Measurements from ENCODE around the gene FDXR.
A peak's percentile ranks its signal among the peaks of the same experiment; 100 is the strongest.

The FDXR gene

DNA sequence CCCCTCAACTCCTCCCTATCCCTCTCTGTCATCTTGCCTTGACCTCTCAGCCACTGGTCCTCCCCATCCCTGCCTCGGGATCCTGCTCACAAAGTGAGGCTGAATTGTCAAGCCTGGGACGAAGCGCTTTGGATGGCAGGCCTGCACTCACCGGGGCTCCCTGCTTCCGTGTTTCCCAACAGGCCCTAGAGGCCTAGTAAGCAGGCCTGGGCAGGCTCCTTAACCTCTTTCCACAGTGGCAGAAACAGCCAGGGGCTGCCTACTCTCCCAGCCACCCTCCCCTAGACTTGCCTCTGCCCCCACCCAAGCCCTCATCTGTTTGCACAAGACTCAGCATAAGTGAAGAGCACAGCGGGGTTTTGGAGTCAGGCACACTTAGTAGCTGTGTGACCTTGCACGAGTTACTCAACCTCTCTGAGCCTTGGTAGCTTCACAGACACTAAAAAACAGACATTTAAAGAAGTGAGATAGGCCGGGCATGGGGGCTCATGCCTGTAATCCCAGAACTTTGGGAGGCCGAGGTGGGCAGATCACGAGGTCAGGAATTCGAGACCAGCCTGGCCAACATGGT is 25.7 kb upstream of the FDXR start:
- Histone ChIP-seq H3K36me3 (ENCODE audit: control insufficient read depth, insufficient read depth, low read length) (no peaks in the 10 kb centered on the region), H3K27ac (ENCODE audit: low read depth, low read length) (no peak overlapping the region), H3K27me3 (ENCODE audit: control insufficient read depth, insufficient read depth, low read length) (peaks cover 42% of the 10 kb centered on the region), H3K4me3 (ENCODE audit: low read depth, low read length) (no peak overlapping the region), H3K4me1 (ENCODE audit: control insufficient read depth, insufficient read depth, low read length) (peaks cover 4% of the 10 kb centered on the region), H3K9me3 (ENCODE audit: control insufficient read depth, insufficient read depth, low read depth, low read length) (no peaks in the 10 kb centered on the region), H3K9ac (ENCODE audit: low read length) (no peak overlapping the region)

DNA sequence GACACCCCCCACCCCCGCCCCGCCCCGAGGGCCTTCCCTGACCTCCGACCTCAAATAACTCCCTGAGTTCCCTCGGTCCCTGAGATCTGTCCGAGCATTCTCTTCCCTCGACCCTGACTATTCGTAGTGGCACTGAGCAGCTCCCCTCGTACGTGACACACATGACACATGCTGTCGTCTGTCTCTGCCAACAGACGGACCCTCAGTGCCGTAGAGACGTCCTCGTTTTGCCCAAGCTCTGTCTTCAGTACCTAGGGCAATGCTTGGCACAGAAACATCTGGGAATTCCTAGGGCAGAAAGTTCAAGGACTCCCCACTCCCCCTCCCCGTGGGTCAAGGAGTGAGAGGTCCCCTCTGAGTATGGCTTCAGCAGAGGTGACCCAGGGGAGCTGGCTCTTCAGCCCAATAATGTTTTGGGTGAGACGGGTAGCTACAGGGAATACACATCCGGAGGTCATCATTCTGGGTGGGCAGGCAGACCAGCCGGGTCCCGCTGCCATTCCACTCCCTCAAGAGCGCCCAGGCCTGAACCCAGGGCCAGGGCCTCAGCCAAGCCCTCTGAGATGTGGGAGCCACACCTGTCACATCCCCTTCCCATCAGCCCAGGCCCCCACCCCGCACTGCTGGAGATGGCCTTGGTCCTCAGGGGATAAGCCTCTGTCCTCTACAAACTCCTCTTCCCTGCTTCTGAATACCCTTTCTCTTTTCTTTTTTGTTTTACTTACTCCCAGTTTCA is 21.3 kb upstream of the FDXR start:
- peaks cover 65% of the 10 kb centered on the region for H3K27me3 ChIP-seq (ENCODE audit: control insufficient read depth, insufficient read depth, low read length)
- H3K4me1 ChIP-seq (ENCODE audit: control insufficient read depth, insufficient read depth, low read length): peaks cover 4% of the 10 kb centered on the region
- no peak overlapping the region for H3K27ac ChIP-seq (ENCODE audit: low read depth, low read length)
- no peaks in the 10 kb centered on the region for H3K9me3 ChIP-seq (ENCODE audit: control insufficient read depth, insufficient read depth, low read depth, low read length)
- H3K9ac ChIP-seq (ENCODE audit: low read length): no peak overlapping the region
- H3K4me3 ChIP-seq (ENCODE audit: low read depth, low read length): peak overlapping the region; percentile 85
- H3K36me3 ChIP-seq (ENCODE audit: control insufficient read depth, insufficient read depth, low read length): no peaks in the 10 kb centered on the region

DNA sequence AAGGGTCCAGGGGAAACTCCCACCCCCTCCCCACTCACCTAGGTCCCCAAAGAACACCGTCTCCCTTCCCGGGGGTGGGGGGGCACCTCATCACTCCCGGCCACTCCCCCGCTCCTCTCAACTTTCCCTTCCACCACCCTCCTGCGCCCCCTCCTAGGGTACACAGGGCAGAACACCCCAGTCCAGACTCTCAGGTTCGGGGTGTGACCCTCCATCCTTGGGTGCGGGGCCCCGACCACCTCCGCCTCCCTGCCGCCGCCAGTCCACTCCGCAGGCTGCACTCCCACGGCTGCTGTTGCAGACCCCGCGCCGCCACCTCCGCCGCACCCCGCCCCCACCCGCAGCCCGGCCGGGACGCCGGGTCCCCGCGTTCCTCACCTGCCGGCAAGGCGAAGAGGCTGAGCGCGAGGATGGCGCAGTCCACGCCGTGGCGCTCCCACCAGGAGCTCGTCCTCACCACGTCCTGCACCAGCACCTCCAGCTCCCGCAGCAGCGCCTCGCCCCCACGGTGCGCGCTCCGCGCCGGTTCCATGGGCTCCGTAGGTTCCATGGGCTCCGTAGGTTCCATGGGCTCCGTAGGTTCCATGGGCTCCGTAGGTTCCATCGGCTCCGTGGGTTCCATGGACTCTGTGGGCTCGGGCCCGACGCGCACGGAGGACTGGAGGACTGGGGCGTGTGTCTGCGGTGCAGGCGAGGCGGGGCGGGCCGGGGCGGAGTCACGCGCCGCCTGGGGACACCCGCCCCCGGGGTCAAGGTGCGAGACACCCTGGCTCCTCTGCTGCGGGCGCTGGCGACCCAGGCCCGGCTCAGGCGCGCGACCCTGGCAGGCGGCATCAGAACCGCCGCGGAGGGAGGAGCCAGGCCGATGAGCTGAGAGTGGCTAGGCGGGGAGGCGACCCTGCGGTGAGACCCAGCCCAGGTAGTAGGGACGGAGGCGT is 20.4 kb upstream of the FDXR start, which contains the start of gene FADS6:
Gene FADS6 (minus strand): TSS at position 660 of the 938 bp plus-strand sequence. CDS start 38 bp downstream, at position 622.
- Histone ChIP-seq H3K36me3 (ENCODE audit: control insufficient read depth, insufficient read depth, low read length) (no peaks in the 10 kb centered on the region), H3K27me3 (ENCODE audit: control insufficient read depth, insufficient read depth, low read length) (peaks cover 68% of the 10 kb centered on the region), H3K9me3 (ENCODE audit: control insufficient read depth, insufficient read depth, low read depth, low read length) (no peaks in the 10 kb centered on the region), H3K9ac (ENCODE audit: low read length) (no peak within 1 kb of the TSS), H3K27ac (ENCODE audit: low read depth, low read length) (no peak within 1 kb of the TSS), H3K4me1 (ENCODE audit: control insufficient read depth, insufficient read depth, low read length) (peaks cover 11% of the 10 kb centered on the region), H3K4me3 (ENCODE audit: low read depth, low read length) (peak within 1 kb of the TSS; percentile 85)

DNA sequence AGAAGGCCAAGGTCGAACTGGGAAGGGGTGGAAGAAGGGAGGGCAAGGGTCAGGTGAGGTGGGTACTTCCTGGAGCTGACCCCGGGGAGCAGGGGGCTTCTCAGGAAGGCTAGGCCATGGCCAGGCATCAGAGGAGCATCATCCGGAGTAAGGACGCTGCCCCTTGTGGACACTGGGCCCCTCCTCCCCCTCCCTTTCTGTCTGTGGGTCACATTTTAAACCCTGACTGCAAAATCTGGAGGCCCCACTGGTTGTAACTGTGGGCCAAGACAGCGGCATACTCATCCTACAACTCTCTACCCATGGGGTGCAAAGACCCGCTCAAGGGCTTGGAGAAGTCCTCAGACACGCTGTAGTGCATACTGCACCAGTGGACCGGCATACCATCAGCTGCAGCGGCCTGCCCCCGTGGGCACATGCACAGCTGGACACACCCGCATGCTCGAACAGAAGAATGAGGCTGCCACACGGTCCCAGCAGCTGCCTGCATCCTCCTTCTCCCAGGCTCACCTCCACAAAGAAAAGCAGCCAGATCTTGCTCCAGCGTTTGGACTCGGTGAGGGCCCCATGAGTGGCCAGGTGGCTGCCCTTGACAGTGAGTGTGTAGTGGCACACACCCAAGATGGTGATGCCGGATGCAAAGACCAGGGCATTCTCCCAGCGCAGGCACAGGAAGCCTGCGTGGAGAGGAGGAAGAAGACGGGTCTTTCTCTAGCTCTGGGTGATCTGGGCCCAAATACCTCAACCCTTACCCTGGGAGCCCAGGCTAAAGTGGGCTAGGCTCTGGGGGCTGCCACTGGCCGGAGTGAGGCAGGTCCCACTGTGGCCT is 19.4 kb upstream of the FDXR start:
- Histone ChIP-seq H3K27ac (ENCODE audit: low read depth, low read length) (no peak overlapping the region), H3K27me3 (ENCODE audit: control insufficient read depth, insufficient read depth, low read length) (peaks cover 67% of the 10 kb centered on the region), H3K9ac (ENCODE audit: low read length) (no peak overlapping the region), H3K9me3 (ENCODE audit: control insufficient read depth, insufficient read depth, low read depth, low read length) (no peaks in the 10 kb centered on the region), H3K4me1 (ENCODE audit: control insufficient read depth, insufficient read depth, low read length) (peaks cover 12% of the 10 kb centered on the region), H3K36me3 (ENCODE audit: control insufficient read depth, insufficient read depth, low read length) (no peaks in the 10 kb centered on the region), H3K4me3 (ENCODE audit: low read depth, low read length) (peak overlapping the region; percentile 85; the same call in 1 of the 2 replicates)

DNA sequence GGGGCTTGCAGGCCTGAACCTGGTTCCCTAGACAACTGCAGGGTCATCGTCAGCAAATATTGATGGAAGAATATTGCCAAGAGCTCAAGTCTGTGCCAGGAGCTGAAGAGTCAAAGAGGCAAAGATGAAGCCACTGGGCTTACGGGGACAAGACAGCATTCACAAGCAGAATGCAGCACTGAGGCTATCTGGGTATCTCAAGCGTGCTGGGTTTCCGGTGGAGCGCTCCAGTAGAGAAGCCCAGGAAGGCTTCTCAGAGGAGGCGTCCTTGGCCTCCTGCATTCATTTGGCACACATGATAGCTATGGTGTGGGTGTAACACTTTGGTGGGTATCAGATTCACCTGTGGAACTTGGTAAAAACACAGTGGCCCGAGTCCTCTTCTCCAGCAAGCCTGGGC is 17.8 kb upstream of the FDXR start:
- Histone ChIP-seq H3K27ac (ENCODE audit: low read depth, low read length) (no peak overlapping the region), H3K9me3 (ENCODE audit: control insufficient read depth, insufficient read depth, low read depth, low read length) (no peaks in the 10 kb centered on the region), H3K9ac (ENCODE audit: low read length) (no peak overlapping the region), H3K36me3 (ENCODE audit: control insufficient read depth, insufficient read depth, low read length) (no peaks in the 10 kb centered on the region), H3K27me3 (ENCODE audit: control insufficient read depth, insufficient read depth, low read length) (peaks cover 53% of the 10 kb centered on the region), H3K4me3 (ENCODE audit: low read depth, low read length) (no peak overlapping the region), H3K4me1 (ENCODE audit: control insufficient read depth, insufficient read depth, low read length) (peaks cover 12% of the 10 kb centered on the region)

DNA sequence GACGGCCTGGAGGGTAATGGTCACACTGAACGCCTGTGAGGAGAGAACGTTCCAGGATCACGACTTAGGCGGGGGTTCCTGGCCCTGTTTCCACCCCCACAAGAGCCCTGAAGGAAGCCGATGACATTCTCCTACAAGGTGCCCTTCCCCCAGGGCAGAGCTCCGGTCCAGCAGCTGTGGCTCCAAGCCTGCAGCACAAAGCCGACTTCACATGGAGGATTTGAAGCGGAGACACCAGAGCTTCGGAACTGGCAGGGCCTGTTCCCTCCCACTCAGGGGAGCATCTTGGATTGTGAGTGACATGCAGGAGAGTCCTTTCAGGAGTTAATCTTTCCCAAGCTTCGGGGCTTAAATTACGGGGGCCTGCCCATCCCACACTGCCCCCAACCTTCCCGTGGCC is 15.7 kb upstream of the FDXR start:
- H3K27me3 ChIP-seq (ENCODE audit: control insufficient read depth, insufficient read depth, low read length): peaks cover 32% of the 10 kb centered on the region
- H3K4me1 ChIP-seq (ENCODE audit: control insufficient read depth, insufficient read depth, low read length): peaks cover 8% of the 10 kb centered on the region
- no peak overlapping the region for H3K9ac ChIP-seq (ENCODE audit: low read length)
- no peaks in the 10 kb centered on the region for H3K9me3 ChIP-seq (ENCODE audit: control insufficient read depth, insufficient read depth, low read depth, low read length)
- no peak overlapping the region for H3K27ac ChIP-seq (ENCODE audit: low read depth, low read length)
- no peak overlapping the region for H3K4me3 ChIP-seq (ENCODE audit: low read depth, low read length)
- no peaks in the 10 kb centered on the region for H3K36me3 ChIP-seq (ENCODE audit: control insufficient read depth, insufficient read depth, low read length)

DNA sequence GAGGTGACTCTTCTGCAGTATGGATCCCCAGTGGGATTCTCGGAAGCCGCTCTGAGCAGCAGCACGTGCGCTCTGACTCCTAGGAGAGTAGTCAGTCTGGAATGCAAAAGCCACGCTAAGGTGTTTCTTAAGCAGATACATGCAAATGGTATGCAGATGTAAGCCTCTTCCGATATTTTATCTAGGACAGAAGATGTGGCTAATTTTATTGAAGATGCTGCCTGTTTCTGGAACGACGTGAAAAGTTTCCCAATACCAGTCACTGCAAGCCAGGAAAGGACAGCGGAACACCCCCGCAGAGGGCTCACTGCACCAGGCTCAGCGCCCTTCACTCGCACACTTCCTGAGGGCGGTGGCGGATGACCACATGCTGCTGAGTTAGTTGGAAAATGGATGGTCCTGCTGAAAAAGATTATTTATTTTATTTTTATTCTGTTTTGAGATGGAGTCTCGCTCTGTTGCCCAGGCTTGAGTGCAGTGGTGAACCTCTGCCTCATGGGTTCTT is 10.5 kb upstream of the FDXR start:
- H3K27ac ChIP-seq (ENCODE audit: low read depth, low read length): no peak overlapping the region
- no peaks in the 10 kb centered on the region for H3K36me3 ChIP-seq (ENCODE audit: control insufficient read depth, insufficient read depth, low read length)
- H3K27me3 ChIP-seq (ENCODE audit: control insufficient read depth, insufficient read depth, low read length): peaks cover 4% of the 10 kb centered on the region; the same call in 1 of the 2 replicates
- no peak overlapping the region for H3K9ac ChIP-seq (ENCODE audit: low read length)
- no peak overlapping the region for H3K4me3 ChIP-seq (ENCODE audit: low read depth, low read length)
- H3K4me1 ChIP-seq (ENCODE audit: control insufficient read depth, insufficient read depth, low read length): peaks cover 9% of the 10 kb centered on the region
- H3K9me3 ChIP-seq (ENCODE audit: control insufficient read depth, insufficient read depth, low read depth, low read length): no peaks in the 10 kb centered on the region

DNA sequence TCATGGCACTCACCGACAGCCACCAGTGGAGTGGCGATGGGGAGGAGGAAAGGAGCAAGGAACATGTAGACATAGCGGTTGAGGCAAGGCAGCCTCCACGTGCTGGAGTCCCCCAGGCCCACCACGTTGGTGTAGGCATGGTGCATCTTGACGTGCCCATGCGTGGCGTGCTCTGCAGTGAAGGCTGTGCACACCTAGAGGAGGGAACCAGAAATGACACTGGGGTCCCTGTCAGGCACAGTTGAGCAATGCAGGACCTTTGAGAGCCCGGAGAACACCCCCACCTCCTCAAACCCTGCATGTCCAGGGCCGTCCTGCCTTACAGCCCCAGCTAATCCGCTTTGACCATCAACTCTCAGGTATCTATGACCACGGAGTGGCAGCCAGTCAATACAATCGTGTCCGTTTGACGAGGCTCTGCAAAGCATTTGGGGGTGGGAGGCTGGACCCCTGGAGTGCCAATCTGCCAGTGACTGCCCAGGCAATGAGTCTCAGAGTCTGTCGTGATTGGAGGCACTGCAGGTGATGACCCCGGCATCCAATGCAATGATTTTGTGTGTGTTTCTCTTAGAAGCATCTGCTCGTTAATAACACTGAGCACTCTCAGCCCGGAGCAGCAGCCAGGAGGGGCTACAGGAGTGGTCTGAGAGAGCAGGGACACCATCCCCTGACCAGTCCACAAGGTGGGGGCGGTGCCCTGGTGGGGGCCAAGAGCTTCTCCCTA is 9.9 kb upstream of the FDXR start:
- peaks cover 8% of the 10 kb centered on the region; the same call in 1 of the 2 replicates for H3K4me1 ChIP-seq (ENCODE audit: control insufficient read depth, insufficient read depth, low read length)
- H3K27ac ChIP-seq (ENCODE audit: low read depth, low read length): no peak overlapping the region
- no peak overlapping the region for H3K4me3 ChIP-seq (ENCODE audit: low read depth, low read length)
- H3K9ac ChIP-seq (ENCODE audit: low read length): no peak overlapping the region
- H3K36me3 ChIP-seq (ENCODE audit: control insufficient read depth, insufficient read depth, low read length): no peaks in the 10 kb centered on the region
- H3K9me3 ChIP-seq (ENCODE audit: control insufficient read depth, insufficient read depth, low read depth, low read length): no peaks in the 10 kb centered on the region
- peaks cover 4% of the 10 kb centered on the region; the same call in 1 of the 2 replicates for H3K27me3 ChIP-seq (ENCODE audit: control insufficient read depth, insufficient read depth, low read length)

DNA sequence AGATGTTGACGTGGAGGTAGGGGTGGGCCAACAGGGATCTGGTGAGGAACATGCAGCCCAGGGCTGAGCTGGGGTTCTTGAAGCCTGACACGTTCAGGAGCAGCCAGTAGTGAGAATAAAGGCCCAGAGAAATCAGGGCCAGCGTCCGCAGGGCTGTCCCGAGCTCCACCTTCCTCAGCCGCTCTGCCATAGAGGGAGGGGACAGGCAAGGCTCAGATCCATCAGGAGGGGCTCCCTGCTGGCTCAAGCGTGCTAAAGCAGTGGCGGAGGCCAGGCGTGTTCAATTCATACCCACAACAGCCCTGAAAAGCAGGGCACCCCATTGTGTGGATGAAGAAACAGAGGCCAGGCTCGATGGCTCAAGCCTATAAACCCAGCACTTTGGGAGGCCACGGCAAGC is 8.3 kb upstream of the FDXR start:
- Histone ChIP-seq H3K4me1 (ENCODE audit: control insufficient read depth, insufficient read depth, low read length) (peaks cover 8% of the 10 kb centered on the region; the same call in 1 of the 2 replicates), H3K27ac (ENCODE audit: low read depth, low read length) (no peak overlapping the region), H3K4me3 (ENCODE audit: low read depth, low read length) (no peak overlapping the region), H3K27me3 (ENCODE audit: control insufficient read depth, insufficient read depth, low read length) (peaks cover 4% of the 10 kb centered on the region; the same call in 1 of the 2 replicates), H3K9me3 (ENCODE audit: control insufficient read depth, insufficient read depth, low read depth, low read length) (no peaks in the 10 kb centered on the region), H3K36me3 (ENCODE audit: control insufficient read depth, insufficient read depth, low read length) (no peaks in the 10 kb centered on the region), H3K9ac (ENCODE audit: low read length) (no peak overlapping the region)

DNA sequence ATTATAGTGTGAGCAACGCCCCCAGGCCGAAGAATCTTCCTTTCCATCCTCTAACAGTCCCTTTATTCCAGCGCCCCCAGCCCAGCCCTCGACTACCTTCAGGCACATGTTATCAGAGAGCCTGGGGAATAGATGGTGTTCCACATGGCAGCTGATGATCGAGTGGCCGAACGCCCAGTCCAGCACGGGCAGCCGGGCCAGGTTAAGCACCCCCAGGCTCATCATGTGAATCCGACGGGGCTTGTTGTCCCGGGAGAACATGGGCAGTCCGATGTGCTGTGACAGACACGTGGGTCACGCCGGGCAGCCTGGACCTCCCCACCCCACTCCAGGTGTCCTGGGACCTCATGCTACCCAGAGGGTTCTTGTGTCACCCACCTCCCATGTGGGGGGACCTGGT is 6.5 kb upstream of the FDXR start:
- no peaks in the 10 kb centered on the region for H3K36me3 ChIP-seq (ENCODE audit: control insufficient read depth, insufficient read depth, low read length)
- no peak overlapping the region for H3K27ac ChIP-seq (ENCODE audit: low read depth, low read length)
- H3K9ac ChIP-seq (ENCODE audit: low read length): no peak overlapping the region
- no peak overlapping the region for H3K4me3 ChIP-seq (ENCODE audit: low read depth, low read length)
- no peaks in the 10 kb centered on the region for H3K9me3 ChIP-seq (ENCODE audit: control insufficient read depth, insufficient read depth, low read depth, low read length)
- H3K27me3 ChIP-seq (ENCODE audit: control insufficient read depth, insufficient read depth, low read length): peaks cover 4% of the 10 kb centered on the region; the same call in 1 of the 2 replicates
- peaks cover 11% of the 10 kb centered on the region for H3K4me1 ChIP-seq (ENCODE audit: control insufficient read depth, insufficient read depth, low read length)

Data from HUES6 (cell line).